T-helper 2 cell treated with Interferon-gamma antibody and Interleukin-4, amounts not matched to agents 100 ng/mL and 5 ng/mL, for 36 hours (primary cell): ENCODE results near the gene MORC1. TPM values are rescaled to one million over a fixed set of nuclear protein-coding genes. Genes with fewer than 3 reads are reported as not detected.

ENCODE experiments used
- intact Hi-C: fragments of 100-400 bp; cut with micrococcal nuclease; formaldehyde crosslinking; loops from one replicate; pipeline ENCODE4 v1.15.1; 2023
- total RNA-seq: library from RNA; stranded (reverse); gene quantifications from 2 replicates; pipeline ENCODE4 v1.2.3, GENCODE V29; 2022

Gene MORC1
- total RNA-seq, 1 donor from 2014 or later: not detected

GRCh38 chr3:108947855-108948254, 170.1 kb downstream of the MORC1 start:
- intact Hi-C loops: no loop called here

- intact Hi-C loops: no loop called here
Measured at GRCh38 chr3:108946292-108947285, 171.3 kb downstream of the MORC1 start.

GRCh38 chr3:108940568-108941263, 177.2 kb downstream of the MORC1 start:
- intact Hi-C loops: no loop called here

GRCh38 chr3:108940166-108940565, 177.8 kb downstream of the MORC1 start:
- intact Hi-C loops: no loop called here

GRCh38 chr3:108936924-108937689, 180.8 kb downstream of the MORC1 start:
- intact Hi-C loops: no loop called here

GRCh38 chr3:108931035-108931434, 186.9 kb downstream of the MORC1 start:
- intact Hi-C loops: no loop called here

- intact Hi-C loops: loop anchor here (5.0 kb wide), 2 partner anchors 157 to 163 kb away; no protein-coding TSS in a partner anchor
Measured at GRCh38 chr3:108918866-108919265, 199.1 kb downstream of the MORC1 start.

- intact Hi-C loops: loop anchor here (1.0 to 5.0 kb wide), 7 partner anchors 78 to 426 kb away; partner anchors contain the start of genes CIP2A and DZIP3
Measured at GRCh38 chr3:108914774-108915641, 202.9 kb downstream of the MORC1 start.

GRCh38 chr3:108909799-108910198, 208.1 kb downstream of the MORC1 start:
- intact Hi-C loops: loop anchor here (5.0 kb wide), 1 partner anchor 72 kb away; no protein-coding TSS in a partner anchor

Other genes starting within 250 kb of the MORC1 start
- gene GUCA1C, start 164.3 kb downstream of the MORC1 start, total RNA-seq: not detected in 2 replicates
- gene C3orf85, start 18.6 kb upstream of the MORC1 start, total RNA-seq: not detected in 2 replicates
- gene DPPA2, start 198.4 kb upstream of the MORC1 start, total RNA-seq: not detected in 2 replicates
- gene DPPA4, start 219.4 kb upstream of the MORC1 start, total RNA-seq: not detected in 2 replicates